Measurements from ENCODE around the gene TCF25.

DNA sequence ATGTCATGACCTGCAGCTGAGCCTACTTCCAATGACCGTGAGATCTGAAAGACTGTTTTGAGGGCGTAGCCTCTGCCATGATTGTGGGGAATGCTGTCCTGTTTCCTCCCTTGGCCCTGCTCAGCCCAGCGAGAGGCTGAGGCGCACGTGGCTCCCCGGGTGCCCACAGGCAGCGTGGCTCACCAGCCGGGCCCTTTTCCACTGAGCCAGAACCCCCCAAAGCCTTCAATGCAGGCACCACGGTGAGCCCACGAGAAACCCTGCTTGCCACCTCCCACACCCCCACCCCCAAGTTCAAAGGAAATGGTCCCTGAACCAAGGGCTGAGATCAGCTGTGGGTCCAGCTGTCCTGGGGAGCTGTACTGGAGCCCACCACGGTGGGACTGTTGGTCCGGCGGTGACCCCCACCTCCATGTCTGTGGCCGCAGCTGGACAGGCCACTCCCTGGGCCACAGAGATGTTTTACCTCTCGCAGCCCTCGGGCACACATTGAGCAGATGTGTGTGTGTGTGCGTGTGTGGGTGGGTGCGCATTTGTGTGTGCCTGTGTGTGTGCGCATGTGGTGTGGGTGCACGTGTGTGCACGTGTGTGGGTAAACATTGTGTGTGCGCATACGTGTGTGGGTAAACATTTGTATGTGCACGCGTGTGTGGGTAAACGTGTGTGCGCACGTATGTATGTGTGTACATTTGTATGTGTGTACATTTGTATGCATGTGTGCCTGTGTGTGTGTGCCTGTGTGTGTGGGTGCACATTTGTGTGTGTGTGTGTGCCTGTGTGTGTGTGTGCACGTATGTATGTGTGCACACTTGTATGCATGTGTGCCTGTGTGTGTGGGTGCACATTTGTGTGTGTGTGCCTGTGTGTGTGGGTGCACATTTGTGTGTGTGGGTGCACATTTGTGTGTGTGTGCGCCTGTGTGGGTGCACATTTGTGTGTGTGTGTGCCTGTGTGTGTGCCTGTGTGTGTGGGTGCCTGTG is 40.3 kb downstream of the TCF25 start:
- TF ChIP-seq POLR2A (IDR thresholded peaks at IDR 0.05; ENCODE audit: low read length) (no peak), GATA1 (IDR thresholded peaks at IDR 0.05; ENCODE audit: low read depth, low read length) (no peak)

All from erythroblast (primary cell).